A549 (cell line): Measurements from ENCODE around the gene TDP1.

Experiments used
- CTCF ChIP-seq: fragments of >200 bp; sonication (Bioruptor Twin); formaldehyde crosslinking; IDR thresholded peaks from 3 replicates; pipeline ENCODE4 v1.5.1; 2016
- POLR2A ChIP-seq: IDR thresholded peaks from 2 replicates; pipeline ENCODE4 v1.6.1; 2012; ENCODE audit warnings: mild to moderate bottlenecking, low read length
- ZFP36 ChIP-seq: fragments of 450-650 bp; IDR thresholded peaks from 2 replicates; pipeline ENCODE4 v1.6.1; 2014; ENCODE audit warnings: borderline replicate concordance; ENCODE audit not compliant: partially characterized antibody

GRCh38 chr14:90000935-90001334, 45.2 kb downstream of the TDP1 start:
- TF ChIP-seq ZFP36, result no peak
- TF ChIP-seq CTCF, result no peak
- TF ChIP-seq POLR2A, result no peak
